Measurements from ENCODE around the gene ALDH3A2. TPM values are rescaled to one million over a fixed set of nuclear protein-coding genes. Genes with fewer than 3 reads are reported as not detected.

The ALDH3A2 gene
- total and polyA plus RNA-seq, 4 donors, result 62.6 to 116 (median 89.6) TPM

GRCh38 chr17:19703106-19703827, 54.7 kb downstream of the ALDH3A2 start:
- Histone ChIP-seq H3K9me3 (ENCODE audit: control insufficient read depth, insufficient read depth, low read length) (no peaks in the 10 kb centered on the region), H3K4me3 (ENCODE audit: low read depth, low read length) (no peak overlapping the region), H3K27me3 (ENCODE audit: control insufficient read depth, insufficient read depth, low read length) (no peaks in the 10 kb centered on the region), H3K4me1 (ENCODE audit: control insufficient read depth, insufficient read depth, low read length) (peaks cover 49% of the 10 kb centered on the region), H3K27ac (ENCODE audit: low read depth, low read length) (peak overlapping the region; percentile 79), H3K36me3 (ENCODE audit: control insufficient read depth, insufficient read depth, low read length) (peaks cover 7% of the 10 kb centered on the region)
- no peak for DNase-seq (ENCODE audit: low read depth in 4 of 6, low spot score in 6 of 6)
- 63% methylated on average over 10 of the region's 10 CpGs for WGBS (ENCODE audit: insufficient coverage)

GRCh38 chr17:19703828-19704613, 55.5 kb downstream of the ALDH3A2 start:
- Histone ChIP-seq H3K27me3 (ENCODE audit: control insufficient read depth, insufficient read depth, low read length) (no peaks in the 10 kb centered on the region), H3K4me1 (ENCODE audit: control insufficient read depth, insufficient read depth, low read length) (peaks cover 49% of the 10 kb centered on the region), H3K9me3 (ENCODE audit: control insufficient read depth, insufficient read depth, low read length) (no peaks in the 10 kb centered on the region), H3K4me3 (ENCODE audit: low read depth, low read length) (no peak overlapping the region), H3K27ac (ENCODE audit: low read depth, low read length) (peak overlapping the region; percentile 79), H3K36me3 (ENCODE audit: control insufficient read depth, insufficient read depth, low read length) (peaks cover 7% of the 10 kb centered on the region)
- DNase-seq (ENCODE audit: low read depth in 4 of 6, low spot score in 6 of 6), result no peak
- 73% methylated on average over 14 of the region's 17 CpGs for WGBS (ENCODE audit: insufficient coverage)

- H3K27me3 ChIP-seq (ENCODE audit: control insufficient read depth, insufficient read depth, low read length), result no peaks in the 10 kb centered on the region
- peak overlapping the region; percentile 25 for H3K27ac ChIP-seq (ENCODE audit: low read depth, low read length)
- peaks cover 49% of the 10 kb centered on the region for H3K4me1 ChIP-seq (ENCODE audit: control insufficient read depth, insufficient read depth, low read length)
- no peak overlapping the region for H3K4me3 ChIP-seq (ENCODE audit: low read depth, low read length)
- no peaks in the 10 kb centered on the region for H3K9me3 ChIP-seq (ENCODE audit: control insufficient read depth, insufficient read depth, low read length)
- 88% methylated on average over 10 of the region's 13 CpGs for WGBS (ENCODE audit: insufficient coverage)
- H3K36me3 ChIP-seq (ENCODE audit: control insufficient read depth, insufficient read depth, low read length), result peaks cover 7% of the 10 kb centered on the region
- no peak for DNase-seq (ENCODE audit: low read depth in 4 of 6, low spot score in 6 of 6)
Measured at GRCh38 chr17:19705201-19705600, 56.6 kb downstream of the ALDH3A2 start.

GRCh38 chr17:19705771-19706770, 57.5 kb downstream of the ALDH3A2 start:
- Histone ChIP-seq H3K4me1 (ENCODE audit: control insufficient read depth, insufficient read depth, low read length) (peaks cover 49% of the 10 kb centered on the region), H3K36me3 (ENCODE audit: control insufficient read depth, insufficient read depth, low read length) (peaks cover 7% of the 10 kb centered on the region), H3K9me3 (ENCODE audit: control insufficient read depth, insufficient read depth, low read length) (no peaks in the 10 kb centered on the region), H3K27ac (ENCODE audit: low read depth, low read length) (peak overlapping the region; percentile 1), H3K27me3 (ENCODE audit: control insufficient read depth, insufficient read depth, low read length) (no peaks in the 10 kb centered on the region), H3K4me3 (ENCODE audit: low read depth, low read length) (no peak overlapping the region)
- no peak for DNase-seq (ENCODE audit: low read depth in 4 of 6, low spot score in 6 of 6)
- WGBS (ENCODE audit: insufficient coverage), result 63% methylated on average over 21 of the region's 22 CpGs

GRCh38 chr17:19706791-19707727, 58.5 kb downstream of the ALDH3A2 start:
- DNase-seq (ENCODE audit: low read depth in 4 of 6, low spot score in 6 of 6), result no peak

GRCh38 chr17:19707728-19708221, 59.2 kb downstream of the ALDH3A2 start:
- H3K4me1 ChIP-seq (ENCODE audit: control insufficient read depth, insufficient read depth, low read length), result peaks cover 40% of the 10 kb centered on the region
- no peak for DNase-seq (ENCODE audit: low read depth in 4 of 6, low spot score in 6 of 6)
- no peak overlapping the region for H3K4me3 ChIP-seq (ENCODE audit: low read depth, low read length)
- H3K36me3 ChIP-seq (ENCODE audit: control insufficient read depth, insufficient read depth, low read length), result peaks cover 7% of the 10 kb centered on the region
- no peaks in the 10 kb centered on the region for H3K9me3 ChIP-seq (ENCODE audit: control insufficient read depth, insufficient read depth, low read length)
- 89% methylated on average over 10 of the region's 11 CpGs for WGBS (ENCODE audit: insufficient coverage)
- H3K27ac ChIP-seq (ENCODE audit: low read depth, low read length), result no peak overlapping the region
- H3K27me3 ChIP-seq (ENCODE audit: control insufficient read depth, insufficient read depth, low read length), result no peaks in the 10 kb centered on the region

More at GRCh38 chr17:19706791-19707727, 58.5 kb downstream of the ALDH3A2 start:
- no peaks in the 10 kb centered on the region for H3K9me3 ChIP-seq (ENCODE audit: control insufficient read depth, insufficient read depth, low read length)
- peaks cover 43% of the 10 kb centered on the region for H3K4me1 ChIP-seq (ENCODE audit: control insufficient read depth, insufficient read depth, low read length)
- H3K27me3 ChIP-seq (ENCODE audit: control insufficient read depth, insufficient read depth, low read length), result no peaks in the 10 kb centered on the region
- no peak overlapping the region for H3K27ac ChIP-seq (ENCODE audit: low read depth, low read length)
- H3K4me3 ChIP-seq (ENCODE audit: low read depth, low read length), result no peak overlapping the region
- WGBS (ENCODE audit: insufficient coverage), result 62% methylated on average over 6 of the region's 12 CpGs
- H3K36me3 ChIP-seq (ENCODE audit: control insufficient read depth, insufficient read depth, low read length), result peaks cover 7% of the 10 kb centered on the region

GRCh38 chr17:19708431-19709175, 60.1 kb downstream of the ALDH3A2 start:
- peaks cover 7% of the 10 kb centered on the region for H3K36me3 ChIP-seq (ENCODE audit: control insufficient read depth, insufficient read depth, low read length)
- no peak overlapping the region for H3K27ac ChIP-seq (ENCODE audit: low read depth, low read length)
- H3K9me3 ChIP-seq (ENCODE audit: control insufficient read depth, insufficient read depth, low read length), result no peaks in the 10 kb centered on the region
- H3K4me1 ChIP-seq (ENCODE audit: control insufficient read depth, insufficient read depth, low read length), result peaks cover 32% of the 10 kb centered on the region
- no peaks in the 10 kb centered on the region for H3K27me3 ChIP-seq (ENCODE audit: control insufficient read depth, insufficient read depth, low read length)
- no peak for DNase-seq (ENCODE audit: low read depth in 4 of 6, low spot score in 6 of 6)
- H3K4me3 ChIP-seq (ENCODE audit: low read depth, low read length), result no peak overlapping the region
- WGBS (ENCODE audit: insufficient coverage), result 89% methylated on average over 3 of the region's 6 CpGs

GRCh38 chr17:19709841-19710240, 61.3 kb downstream of the ALDH3A2 start:
- Histone ChIP-seq H3K27me3 (ENCODE audit: control insufficient read depth, insufficient read depth, low read length) (no peaks in the 10 kb centered on the region), H3K27ac (ENCODE audit: low read depth, low read length) (no peak overlapping the region), H3K9me3 (ENCODE audit: control insufficient read depth, insufficient read depth, low read length) (no peaks in the 10 kb centered on the region), H3K36me3 (ENCODE audit: control insufficient read depth, insufficient read depth, low read length) (peaks cover 9% of the 10 kb centered on the region), H3K4me3 (ENCODE audit: low read depth, low read length) (no peak overlapping the region), H3K4me1 (ENCODE audit: control insufficient read depth, insufficient read depth, low read length) (peaks cover 20% of the 10 kb centered on the region)
- 100% methylated on average over 2 of the region's 3 CpGs for WGBS (ENCODE audit: insufficient coverage)
- DNase-seq (ENCODE audit: low read depth in 4 of 6, low spot score in 6 of 6), result no peak
